GM18909 (cell line): ENCODE measurements around the gene UROD.

Source experiments
- ATAC-seq: cut with Tn5 transposase; IDR thresholded peaks from one replicate; pipeline ENCODE4 v1.9.1; 2021; ENCODE audit warnings: mild to moderate bottlenecking; ENCODE audit not compliant: unreplicated experiment, poor library complexity

The UROD gene

DNA sequence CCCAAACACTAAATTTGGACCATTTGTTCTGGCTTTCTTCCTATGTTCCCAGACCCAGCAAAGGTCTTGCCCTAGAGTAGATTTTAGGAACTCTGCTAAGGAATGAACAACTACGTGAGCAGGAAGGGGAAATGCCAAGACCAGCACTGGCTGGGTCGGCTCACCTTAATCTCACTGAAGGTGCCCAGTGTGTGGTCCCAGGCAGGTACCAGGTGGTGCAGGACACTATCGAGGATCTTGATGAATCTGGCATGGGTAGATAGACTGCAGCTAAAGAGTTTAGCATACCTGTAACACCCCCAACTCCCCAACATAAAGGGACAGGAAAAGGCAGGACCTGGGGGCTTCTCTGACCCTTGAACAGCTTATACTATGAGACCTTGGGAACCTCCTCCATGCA is 4.0 kb upstream of the UROD start:
- ATAC-seq, result no peak

DNA sequence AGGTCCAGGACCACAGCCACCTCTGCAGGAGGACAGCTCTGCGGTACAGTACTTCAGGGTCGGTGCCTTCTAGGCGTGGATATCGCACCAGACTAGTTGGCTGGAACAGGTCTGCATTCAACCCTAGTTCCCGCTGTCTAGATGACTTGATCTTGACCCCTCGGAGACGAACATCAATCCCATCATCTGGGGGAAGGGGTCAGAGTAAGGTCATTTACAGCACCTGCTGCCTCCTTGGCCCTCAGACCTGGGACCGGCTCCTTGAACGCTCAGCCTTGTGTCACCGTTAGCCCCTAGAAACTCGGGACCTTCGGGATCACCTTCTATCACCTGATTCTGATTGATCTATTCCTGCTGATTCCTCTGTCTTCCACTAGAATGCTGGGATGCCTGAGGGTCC is 3.5 kb upstream of the UROD start:
- no peak for ATAC-seq

DNA sequence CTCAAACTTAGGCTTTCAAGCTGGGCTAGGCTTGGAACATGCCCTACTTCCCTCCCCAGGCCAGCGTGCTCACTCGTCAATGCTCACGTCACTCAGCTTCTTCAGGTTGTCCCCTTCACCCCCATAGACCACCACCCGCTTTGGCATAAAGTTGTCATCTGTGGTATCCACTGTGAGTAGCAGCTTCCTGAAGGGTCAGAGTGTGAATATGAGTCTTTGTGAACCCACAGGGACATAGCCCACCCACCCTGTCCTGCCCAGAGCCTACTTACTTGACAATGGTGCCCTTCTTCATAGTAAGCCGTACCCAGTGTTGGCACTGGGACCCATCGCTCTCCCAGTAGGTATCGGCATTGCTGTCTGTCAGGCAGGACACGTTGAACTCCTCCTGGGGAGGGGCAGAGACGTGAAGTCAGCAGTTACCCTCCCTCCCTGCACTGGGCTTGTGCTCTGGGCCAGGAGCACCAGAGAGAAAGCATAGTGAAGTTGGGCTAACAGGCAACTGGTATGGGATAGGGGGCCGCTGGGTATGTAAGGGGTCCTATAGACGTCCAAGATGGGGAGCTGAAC is 2.7 kb upstream of the UROD start:
- ATAC-seq, result no peak

DNA sequence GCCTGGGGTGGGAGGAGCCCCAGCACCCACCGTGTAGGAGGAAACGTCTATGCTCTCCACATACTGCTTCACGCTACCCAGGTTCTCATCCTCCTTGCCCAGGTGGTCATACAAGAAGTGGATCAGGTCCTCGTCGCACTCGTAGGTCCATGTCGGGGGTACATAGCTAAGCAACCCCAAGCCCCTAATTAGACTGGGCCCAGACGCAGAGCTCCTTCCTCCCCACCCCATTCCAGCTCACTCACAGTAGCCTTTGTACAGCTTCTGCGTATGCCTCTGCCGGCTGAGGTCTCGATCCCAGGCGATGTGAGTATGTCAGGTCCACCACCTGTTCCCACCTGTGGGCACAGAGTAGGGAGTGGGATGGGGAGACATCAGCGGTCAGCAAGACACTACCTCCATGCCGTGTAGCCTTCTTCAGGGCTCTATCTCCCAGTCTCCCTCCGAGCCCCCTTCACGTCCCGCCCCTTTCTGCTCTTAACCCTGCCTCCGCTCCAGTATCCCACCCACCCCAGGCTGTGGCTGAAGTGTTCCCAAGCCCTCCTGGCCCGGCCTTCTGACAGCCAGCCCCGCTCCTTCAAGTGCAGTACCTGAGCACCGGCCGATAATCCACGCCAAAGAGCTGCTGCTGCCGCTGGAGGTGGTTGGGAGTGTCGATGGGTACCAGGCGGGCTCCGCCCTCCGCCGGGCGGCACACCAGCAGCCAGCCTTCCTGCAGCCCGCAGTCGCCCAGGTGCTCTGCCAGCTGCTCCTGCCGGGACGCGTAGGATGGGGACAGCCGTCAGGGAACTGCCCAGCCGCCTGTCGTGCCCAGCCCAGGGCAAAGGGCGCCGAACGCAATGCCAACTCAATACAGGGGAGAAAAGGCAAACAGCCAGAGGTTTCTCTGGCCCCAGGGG is 1.8 kb upstream of the UROD start:
- no peak for ATAC-seq

DNA sequence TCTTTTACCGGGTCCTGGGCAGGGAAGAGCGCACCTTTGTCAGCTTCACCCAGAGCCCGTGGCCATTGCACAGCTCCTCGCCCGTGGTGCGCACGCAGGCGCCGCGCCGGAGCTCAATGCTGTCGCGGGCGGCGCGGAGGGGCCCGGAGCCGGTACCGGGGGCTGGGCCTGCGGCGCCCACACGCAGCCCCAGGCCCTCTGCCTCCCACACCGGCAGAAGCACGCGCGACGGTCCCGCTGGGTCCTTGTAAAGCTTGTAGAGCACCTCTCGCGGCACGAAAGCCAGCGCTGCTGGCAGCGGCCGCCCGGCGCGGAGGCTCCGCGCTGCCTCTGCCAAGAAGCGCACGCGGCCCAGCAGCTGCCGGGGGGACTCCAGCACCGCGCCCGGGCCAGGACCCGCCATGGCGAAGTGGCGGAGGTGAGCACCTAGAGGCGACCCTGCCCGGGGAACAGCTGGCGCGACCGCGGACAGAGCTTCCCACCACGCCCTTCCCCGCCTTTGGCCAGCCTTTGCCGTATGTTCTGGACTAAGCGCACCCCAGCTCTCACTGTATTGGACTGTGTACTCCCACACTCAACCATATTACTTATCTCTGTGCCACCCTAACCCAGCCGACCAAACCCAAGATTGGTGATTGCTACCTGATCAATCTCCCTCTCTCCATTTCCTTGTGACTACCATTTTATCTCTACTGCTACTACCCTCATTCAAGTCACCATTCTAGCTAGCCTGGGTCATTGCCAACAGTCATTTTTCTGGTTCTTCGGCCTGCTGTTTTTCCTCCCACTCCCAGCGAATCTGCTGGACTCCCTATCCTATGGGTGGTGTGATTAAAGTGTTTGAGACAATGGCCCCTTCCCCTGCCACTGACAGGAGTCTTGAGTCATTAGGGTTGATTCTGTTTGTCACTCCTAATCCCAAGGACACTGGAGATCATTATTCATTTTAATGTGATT is 921 bp upstream of the UROD start, which contains the start of gene HECTD3:
HECTD3 (minus strand) TSS at position 470 of the 957 bp plus-strand sequence; CDS start at position 403, 67 bp downstream.
- peak; percentile 71 for ATAC-seq

DNA sequence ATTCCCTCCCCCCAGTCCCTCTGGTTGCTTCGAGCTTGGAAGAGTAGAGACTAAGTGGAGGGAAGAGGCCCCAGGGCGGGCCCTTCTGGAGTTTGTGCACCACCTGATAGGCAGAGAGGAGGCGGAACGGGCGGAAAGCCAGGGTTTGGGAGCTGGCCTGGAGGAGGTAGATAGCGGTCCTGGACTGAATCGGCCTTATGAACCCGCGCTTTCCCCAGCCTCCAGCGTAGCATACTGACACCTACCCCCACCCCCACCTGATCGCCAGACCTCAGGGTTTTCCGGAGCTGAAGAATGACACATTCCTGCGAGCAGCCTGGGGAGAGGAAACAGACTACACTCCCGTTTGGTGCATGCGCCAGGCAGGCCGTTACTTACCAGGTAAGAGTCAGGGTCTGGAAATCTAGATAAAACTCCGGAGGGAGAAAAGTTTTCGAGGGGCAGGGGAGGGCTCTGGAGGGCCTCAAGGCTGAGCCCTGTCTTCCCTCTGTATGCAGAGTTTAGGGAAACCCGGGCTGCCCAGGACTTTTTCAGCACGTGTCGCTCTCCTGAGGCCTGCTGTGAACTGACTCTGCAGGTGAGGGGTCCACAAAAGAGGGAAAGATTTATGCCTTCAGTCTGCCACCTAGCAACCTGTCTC is 705 bp downstream of the UROD start:
- no peak for ATAC-seq

DNA sequence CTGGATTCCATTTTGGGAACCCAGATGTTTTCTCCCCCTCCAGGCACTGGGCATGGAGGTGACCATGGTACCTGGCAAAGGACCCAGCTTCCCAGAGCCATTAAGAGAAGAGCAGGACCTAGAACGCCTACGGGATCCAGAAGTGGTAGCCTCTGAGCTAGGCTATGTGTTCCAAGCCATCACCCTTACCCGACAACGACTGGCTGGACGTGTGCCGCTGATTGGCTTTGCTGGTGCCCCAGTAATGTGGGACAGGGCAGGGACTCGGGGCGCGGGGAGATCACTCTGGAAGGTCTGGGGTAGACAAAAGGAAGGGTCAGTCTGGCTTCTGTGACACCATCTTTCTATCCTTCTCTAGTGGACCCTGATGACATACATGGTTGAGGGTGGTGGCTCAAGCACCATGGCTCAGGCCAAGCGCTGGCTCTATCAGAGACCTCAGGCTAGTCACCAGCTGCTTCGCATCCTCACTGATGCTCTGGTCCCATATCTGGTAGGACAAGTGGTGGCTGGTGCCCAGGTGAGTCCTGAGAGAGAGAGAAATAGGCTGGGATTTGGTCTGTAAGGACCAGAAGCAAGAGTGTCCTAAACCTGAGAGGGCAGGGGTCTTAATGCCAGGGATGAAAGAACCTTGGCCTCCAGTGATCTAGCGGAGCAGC is 1.6 kb downstream of the UROD start:
- no peak for ATAC-seq

DNA sequence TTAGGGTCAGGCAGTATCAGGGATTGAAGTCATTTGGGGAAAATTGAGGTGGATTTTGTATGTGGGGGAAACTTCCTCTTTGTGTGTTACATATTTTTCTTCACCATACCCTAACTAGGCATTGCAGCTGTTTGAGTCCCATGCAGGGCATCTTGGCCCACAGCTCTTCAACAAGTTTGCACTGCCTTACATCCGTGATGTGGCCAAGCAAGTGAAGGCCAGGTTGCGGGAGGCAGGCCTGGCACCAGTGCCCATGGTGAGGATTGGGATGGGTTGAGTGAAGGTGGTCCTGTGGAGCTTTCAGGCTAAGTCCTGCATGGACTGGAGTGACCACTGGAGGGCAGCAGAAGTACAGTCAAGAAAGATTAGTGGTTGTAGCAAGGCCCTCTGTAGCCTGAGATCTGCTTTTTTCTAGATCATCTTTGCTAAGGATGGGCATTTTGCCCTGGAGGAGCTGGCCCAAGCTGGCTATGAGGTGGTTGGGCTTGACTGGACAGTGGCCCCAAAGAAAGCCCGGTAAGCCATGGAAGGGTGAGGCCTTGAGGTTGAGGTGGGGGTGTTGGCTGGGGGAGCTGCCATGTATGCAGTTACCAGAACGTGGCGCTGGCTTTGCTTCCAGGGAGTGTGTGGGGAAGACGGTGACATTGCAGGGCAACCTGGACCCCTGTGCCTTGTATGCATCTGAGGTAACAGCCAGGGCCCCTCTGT is 2.4 kb downstream of the UROD start:
- no peak for ATAC-seq

DNA sequence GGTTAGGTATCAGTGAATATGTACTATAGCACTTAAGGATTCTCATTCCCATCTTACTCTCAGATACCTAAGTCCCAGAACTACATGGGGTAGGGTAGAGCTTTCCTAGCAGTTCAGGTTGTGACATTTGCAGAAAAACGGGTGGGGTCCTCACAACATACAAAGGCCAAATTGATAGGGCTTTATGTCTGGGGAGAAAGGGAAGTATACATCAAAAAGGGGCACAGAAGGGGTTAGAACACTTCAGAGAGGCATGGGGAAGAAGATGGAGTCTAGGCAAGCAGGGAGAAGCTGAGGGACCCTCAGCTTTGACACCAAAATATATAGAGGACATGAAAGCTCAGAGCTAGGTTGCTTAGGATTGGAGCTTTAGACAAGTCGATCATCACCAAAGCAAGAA is 3.6 kb downstream of the UROD start:
- ATAC-seq, result no peak

DNA sequence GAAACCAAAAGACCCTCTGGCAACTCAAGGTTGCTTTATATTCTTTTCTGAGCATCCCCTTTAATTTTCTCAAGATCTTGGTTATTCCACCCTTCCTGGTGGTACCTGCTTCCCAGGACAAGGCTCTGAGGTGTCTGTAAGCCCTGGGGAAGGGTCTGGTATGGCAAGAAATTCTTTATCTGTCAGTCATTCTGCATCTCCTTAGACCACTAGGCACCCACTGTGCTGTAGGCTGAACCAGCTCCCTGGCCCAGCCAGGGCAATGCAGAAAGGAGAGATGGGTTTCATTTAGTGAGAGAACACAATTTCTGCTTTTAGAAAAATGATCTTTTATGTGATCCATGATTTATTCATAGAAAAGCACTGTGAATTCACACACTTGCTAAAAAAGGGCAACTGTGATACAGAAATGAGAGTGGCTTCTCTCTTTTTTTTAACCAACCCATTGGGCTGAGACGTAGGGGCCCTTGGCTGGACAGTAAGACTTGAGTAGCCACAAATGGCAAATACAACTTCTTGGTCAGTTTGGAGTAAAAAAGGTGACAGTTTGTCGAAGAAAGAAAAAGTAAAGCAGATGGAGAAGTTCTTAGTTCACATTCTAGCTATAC is 4.1 kb downstream of the UROD start:
- no peak for ATAC-seq

DNA sequence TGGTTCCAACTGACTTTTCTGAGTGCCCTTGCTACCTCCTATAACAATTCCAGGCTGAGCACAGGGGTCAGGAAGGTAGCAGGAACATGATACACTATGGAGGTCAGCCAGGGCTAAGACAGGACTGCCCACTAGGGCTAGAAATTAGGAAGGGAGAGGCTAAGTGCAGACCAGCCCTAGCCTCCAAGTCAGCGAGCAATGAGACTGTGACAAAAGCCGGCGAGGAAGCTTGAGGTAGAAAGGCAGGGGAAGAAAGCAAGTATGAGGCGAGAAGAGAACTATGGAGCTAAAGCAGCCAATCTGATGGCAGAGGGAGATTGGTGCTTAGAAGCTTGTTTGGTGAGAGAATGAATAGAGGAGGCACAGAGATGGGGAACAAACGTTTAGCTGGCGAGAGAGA is 4.7 kb downstream of the UROD start:
- ATAC-seq, result no peak

DNA sequence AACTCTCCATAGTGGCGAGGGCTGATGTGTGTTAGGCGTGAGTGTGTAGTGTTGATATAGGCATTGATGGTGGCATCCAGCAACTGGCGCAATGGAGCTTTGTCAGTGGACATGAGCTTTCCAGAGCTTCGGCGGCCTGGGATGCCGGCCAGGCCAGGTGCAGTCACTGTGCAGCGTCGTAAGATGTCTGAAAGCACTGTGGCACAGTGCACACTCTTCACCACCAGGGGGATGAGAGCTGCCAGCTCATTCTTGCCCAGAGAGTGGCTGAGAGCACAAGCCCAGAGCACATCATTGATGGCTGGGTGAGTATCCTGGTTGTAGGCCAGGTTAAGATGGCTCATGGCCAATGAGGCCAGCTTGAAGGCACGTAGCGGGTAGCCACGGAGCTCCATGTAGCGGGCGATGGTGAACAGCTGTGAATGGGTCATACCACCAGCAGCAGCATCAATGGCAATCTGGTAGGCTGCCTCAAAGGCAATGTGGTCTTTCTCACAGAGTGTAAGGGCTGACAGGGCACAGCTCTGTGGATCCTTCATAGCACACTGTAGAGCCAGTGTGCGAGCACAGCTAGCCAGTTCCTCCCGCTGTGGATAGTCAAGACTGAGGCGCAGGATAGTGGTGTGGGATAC is 6.7 kb downstream of the UROD start:
- ATAC-seq, result no peak

DNA sequence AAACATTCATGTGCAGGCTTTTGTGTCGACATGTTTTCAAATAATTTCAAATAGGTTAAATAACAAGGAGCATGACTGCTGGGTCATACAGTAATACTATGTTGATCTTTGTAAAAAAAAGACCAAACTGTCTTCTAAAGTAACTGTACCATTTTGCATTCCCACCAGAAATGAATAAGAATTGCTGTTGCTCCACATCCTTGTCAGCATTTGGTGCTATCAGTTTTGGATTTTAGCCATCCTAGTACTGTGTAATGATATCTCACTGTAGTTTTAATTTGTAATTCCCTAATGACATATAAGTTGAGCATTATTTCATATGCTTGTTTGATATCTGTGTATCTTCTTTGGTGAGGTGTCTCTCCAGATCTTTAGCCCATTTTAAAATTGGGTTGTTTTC is 11.6 kb downstream of the UROD start:
- no peak for ATAC-seq

DNA sequence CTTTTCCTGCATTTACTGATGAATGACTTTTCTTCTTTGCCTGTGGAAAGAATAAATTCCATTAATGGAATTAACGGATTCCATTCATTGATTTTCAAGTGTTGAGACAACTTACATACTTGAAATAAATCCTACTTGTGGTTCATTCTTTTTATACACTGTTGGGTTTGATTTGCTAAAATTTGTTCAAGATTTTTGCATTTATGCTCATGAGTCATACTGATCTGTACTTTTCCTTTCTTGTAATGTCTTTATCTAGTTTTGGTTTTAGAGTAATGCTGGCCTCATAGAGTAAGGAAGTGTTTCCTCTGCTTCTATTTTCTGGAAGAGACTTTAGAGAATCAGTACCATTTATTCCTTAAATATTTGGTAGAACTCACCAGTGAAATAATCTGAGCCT is 14.4 kb downstream of the UROD start:
- ATAC-seq, result no peak

DNA sequence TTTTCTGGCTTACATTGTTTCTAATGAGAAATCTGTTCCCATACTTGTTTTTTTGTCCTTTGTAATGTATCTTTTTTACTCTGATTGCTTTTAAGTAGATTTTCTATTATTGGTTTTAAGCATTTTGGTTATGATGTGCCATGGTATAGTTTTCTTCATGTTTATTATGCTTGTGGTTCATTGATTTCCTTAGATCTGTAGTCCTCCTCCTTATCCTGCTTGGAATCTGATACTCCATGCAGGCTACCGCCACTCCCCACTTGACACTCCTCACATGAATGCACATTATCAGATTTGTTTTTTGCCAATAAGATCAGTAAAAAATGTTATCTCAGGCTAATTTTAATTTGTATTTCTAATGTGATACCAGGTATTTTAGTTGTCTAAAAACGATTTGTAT is 20.8 kb downstream of the UROD start:
- ATAC-seq, result no peak

DNA sequence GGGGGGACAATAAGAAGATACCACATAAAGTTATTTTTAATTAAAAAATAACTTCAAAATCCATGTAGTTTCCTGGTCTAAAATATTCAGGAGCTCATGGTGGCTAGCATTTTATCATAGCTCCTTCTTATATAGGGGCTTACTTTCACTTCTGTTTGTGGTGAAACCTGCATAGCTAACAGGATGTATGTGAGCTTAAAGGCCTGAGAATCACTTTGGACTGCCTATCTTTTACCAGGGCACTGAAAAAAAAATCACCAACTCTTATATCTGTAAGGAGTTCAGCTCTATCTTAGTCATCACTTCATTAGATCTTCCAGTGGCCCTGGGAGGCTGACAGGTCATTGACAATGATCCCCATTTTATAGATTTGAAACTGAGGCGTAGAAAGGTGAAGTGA is 21.3 kb downstream of the UROD start:
- no peak for ATAC-seq

DNA sequence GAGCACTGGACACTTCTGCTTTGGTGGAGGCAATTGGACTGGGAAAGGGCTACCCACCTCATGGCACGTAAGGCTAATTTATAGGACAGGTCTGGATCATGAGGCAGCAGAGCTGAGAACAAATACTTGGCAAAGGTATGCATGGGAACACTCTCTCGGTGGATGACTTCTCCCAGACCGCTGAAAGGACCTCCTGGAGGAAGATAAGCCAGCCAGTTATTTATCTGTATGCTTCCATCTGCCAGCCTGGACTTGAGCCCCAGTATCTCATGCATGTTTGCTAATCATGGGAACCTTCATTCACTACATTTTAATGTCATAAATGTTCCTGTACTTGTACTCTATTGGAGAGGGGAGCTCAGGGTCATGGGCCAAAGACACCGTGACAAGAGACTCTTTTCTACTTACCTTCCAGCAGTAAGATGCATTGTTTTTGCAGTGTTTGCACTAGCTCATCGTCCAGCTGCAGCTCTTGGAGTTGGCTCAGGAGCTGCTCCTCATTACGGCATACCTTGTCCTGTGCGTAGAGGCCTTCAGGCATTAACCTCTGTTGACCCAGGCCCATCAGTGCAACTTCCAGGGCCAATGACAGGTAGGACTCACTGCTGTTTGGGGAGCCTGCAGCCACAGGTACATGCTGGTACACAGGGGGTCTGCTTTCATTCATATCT is 23.7 kb downstream of the UROD start:
- ATAC-seq, result no peak

DNA sequence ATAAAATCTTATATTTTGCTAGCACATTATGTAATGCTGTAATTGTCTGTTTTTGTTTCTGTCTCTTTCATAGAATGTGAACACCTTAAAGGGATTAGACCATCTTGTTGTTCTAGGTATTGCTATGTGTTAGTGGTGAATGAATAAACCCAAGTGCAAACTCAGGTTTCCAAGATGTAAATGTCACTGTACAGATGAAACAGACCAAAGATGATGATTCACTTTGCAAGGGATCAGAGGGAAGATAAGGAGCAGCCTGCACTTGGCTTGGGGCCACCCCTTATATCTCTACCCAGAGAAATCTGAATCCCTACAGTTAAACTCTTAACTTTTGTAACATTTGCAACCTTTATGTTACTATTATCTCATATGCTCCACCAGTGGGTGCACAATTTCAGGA is 25.4 kb downstream of the UROD start:
- ATAC-seq, result no peak
